Mesothelial cell of epicardium (in vitro differentiated cells): Measurements from ENCODE around the gene PTPRK. TPM values are rescaled to one million over a fixed set of nuclear protein-coding genes. Genes with fewer than 3 reads are reported as not detected.

Experiments
- DNase-seq, 2 experiments: peaks; one replicate each; pipeline ENCODE4 v3.0.0; 2021; ENCODE audit warnings: low spot score in 2 of 2; ENCODE audit not compliant: unreplicated experiment in 2 of 2
- H3K27ac Mint-ChIP-seq: 2 replicates; pipeline ENCODE4 v1.8.0; 2021; ENCODE audit warnings: mixed read lengths
- H3K27me3 Mint-ChIP-seq: 2 replicates; pipeline ENCODE4 v1.8.0; 2021; ENCODE audit warnings: low read depth, mixed read lengths
- H3K36me3 Mint-ChIP-seq: 2 replicates; pipeline ENCODE4 v1.8.0; 2021; ENCODE audit warnings: mixed read lengths
- H3K4me1 Mint-ChIP-seq: 2 replicates; pipeline ENCODE4 v1.8.0; 2021; ENCODE audit warnings: mixed read lengths
- H3K4me3 Mint-ChIP-seq: 2 replicates; pipeline ENCODE4 v1.8.0; 2021; ENCODE audit warnings: mild to moderate bottlenecking, moderate library complexity, mixed read lengths
- H3K9me3 Mint-ChIP-seq: 2 replicates; pipeline ENCODE4 v1.8.0; 2021; ENCODE audit warnings: mixed read lengths
- total RNA-seq: library from RNA; stranded (reverse); gene quantifications from 3 replicates; pipeline ENCODE4 v1.2.1, GENCODE V29; 2021
- TF ChIP-seq, protein P1 (sequence below): fragments of 200-600 bp; sonication (generic); IDR thresholded peaks from one replicate; pipeline ENCODE4 v1.5.0; 2021; ENCODE audit warnings: antibody characterized with exemption; ENCODE audit not compliant: unreplicated experiment

Gene PTPRK
- total RNA-seq, 1 donor from 2014 or later: 93.7 TPM

DNA sequence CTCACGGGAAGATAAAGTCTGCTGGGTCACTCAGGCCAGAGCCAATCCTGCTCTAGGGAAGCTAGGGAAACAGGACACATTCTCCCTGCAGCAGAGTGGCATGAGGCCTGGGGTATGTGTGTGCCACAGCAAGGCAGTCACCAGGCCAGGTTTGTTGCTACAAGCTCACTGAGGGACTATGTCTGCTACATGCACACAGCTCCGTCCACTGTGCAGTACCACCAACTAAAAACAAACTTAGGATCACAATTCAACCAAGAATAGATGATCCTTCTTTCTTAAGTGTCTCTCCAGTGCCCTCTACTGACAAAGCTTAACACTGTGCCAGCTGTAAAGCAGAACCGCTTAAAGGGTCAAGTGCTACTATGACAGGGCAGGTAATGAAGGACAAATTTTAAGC is 192.5 kb downstream of the PTPRK start:
- Mint-ChIP-seq H3K27me3 (no peaks in the 10 kb centered on the region), H3K9me3 (peaks cover 31% of the 10 kb centered on the region), H3K4me3 (no peak overlapping the region), H3K4me1 (peaks cover 8% of the 10 kb centered on the region), H3K27ac (no peak overlapping the region), H3K36me3 (peaks cover 16% of the 10 kb centered on the region)
- TF ChIP-seq, protein P1, sequence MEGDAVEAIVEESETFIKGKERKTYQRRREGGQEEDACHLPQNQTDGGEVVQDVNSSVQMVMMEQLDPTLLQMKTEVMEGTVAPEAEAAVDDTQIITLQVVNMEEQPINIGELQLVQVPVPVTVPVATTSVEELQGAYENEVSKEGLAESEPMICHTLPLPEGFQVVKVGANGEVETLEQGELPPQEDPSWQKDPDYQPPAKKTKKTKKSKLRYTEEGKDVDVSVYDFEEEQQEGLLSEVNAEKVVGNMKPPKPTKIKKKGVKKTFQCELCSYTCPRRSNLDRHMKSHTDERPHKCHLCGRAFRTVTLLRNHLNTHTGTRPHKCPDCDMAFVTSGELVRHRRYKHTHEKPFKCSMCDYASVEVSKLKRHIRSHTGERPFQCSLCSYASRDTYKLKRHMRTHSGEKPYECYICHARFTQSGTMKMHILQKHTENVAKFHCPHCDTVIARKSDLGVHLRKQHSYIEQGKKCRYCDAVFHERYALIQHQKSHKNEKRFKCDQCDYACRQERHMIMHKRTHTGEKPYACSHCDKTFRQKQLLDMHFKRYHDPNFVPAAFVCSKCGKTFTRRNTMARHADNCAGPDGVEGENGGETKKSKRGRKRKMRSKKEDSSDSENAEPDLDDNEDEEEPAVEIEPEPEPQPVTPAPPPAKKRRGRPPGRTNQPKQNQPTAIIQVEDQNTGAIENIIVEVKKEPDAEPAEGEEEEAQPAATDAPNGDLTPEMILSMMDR: no peak
- DNase-seq: no peak

DNA sequence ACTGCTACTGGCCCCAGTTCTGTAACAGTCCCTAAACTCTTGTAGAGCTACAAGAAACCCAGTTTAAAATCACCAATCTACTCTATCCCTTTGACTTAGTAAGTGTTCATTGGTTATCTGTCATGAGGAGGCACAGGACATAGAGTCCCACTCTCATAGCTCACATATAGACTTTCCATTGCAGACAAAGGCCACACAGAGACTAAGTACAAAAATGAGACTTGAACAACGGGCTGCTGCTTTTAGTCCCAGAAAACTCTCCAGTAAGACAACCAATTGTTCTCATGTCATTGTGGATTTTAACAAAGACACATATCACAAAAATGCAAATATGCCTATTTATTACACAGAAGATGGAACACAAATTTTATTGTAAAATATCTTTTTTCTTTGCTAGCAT is 197.4 kb downstream of the PTPRK start:
- Mint-ChIP-seq H3K27me3 (no peaks in the 10 kb centered on the region), H3K4me3 (no peak overlapping the region), H3K4me1 (peaks cover 3% of the 10 kb centered on the region), H3K27ac (no peak overlapping the region), H3K36me3 (peaks cover 11% of the 10 kb centered on the region), H3K9me3 (peaks cover 23% of the 10 kb centered on the region)
- TF ChIP-seq, protein P1: no peak
- DNase-seq: no peak

DNA sequence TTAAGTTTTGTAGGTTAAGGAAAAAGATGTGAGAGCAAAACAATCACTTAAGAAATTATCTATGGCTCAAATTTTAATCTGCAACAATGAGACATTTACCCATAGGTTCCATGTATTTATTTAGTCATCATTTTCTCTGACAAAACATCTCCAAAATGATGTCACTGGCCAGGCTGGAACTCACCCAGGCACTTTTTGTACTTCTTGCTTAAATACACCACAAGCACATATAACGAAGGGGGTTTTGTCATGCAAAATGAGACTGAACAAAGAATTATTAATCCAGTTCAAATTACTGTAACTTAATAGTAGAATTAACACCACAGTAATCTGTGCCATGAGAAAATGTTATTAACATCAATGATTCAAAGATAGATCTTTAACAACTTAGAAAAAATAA is 200.5 kb downstream of the PTPRK start:
- no peaks in the 10 kb centered on the region for H3K9me3 Mint-ChIP-seq
- H3K4me1 Mint-ChIP-seq: peaks cover 3% of the 10 kb centered on the region
- TF ChIP-seq, protein P1: no peak
- H3K36me3 Mint-ChIP-seq: peaks cover under 1% of the 10 kb centered on the region
- DNase-seq: no peak
- no peaks in the 10 kb centered on the region for H3K27me3 Mint-ChIP-seq
- H3K4me3 Mint-ChIP-seq: no peak overlapping the region
- H3K27ac Mint-ChIP-seq: no peak overlapping the region

DNA sequence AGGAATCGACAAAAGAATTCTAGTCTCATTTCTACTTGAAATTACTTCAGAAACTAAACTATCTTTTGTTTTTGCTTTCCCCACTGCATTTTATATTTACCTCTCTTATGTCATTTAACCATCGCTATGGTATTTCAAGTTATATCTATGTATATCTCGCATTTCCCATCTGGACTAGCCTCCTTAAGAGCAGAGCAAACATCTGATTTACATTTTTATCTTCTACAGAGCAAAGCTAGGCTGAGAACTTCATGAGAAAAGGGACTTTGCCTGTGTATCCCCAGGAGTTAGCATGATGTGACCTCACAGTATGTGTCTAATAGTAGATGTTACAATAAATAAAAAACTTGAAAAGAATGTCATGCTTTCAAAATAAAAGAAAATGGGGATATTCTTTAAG is 201.2 kb downstream of the PTPRK start:
- DNase-seq: no peak

DNA sequence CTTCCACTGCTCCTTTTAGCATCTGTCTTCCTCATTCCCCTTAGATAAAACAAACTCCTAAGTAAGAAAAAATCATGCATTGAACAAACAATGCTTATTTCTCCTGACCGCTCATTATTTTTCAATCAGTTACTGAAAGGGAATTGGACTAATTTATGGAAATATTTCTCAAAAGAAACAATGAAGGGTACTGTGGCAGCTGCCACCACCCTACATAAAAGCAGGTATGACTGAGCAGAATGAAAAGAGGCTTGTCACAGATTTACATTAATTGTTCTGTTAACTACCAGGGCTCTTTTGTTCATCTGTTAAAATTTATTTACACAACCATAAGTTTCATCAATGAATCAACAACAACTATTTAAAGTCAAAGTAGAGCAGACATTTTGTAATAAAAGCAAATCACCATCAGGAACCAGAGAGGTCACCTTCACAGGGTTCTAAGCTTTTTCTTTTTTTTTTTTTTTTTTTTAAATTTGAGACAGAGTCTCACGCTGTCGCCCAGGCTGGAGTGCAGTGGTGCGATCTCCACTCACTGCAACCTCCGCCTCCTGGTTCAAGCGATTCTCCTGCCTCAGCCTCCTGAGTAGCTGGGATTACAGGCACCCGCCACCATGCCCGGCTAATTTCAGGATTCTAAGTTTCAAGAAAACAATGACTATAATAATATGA is 204.0 kb downstream of the PTPRK start:
- Mint-ChIP-seq H3K4me1 (no peaks in the 10 kb centered on the region), H3K4me3 (no peak overlapping the region), H3K27me3 (no peaks in the 10 kb centered on the region), H3K27ac (no peak overlapping the region), H3K9me3 (no peaks in the 10 kb centered on the region), H3K36me3 (no peaks in the 10 kb centered on the region)
- no peak for DNase-seq
- TF ChIP-seq, protein P1: no peak

More for the DNA sequence above, 201.2 kb downstream of the PTPRK start:
- Mint-ChIP-seq H3K4me3 (no peak overlapping the region), H3K27ac (no peak overlapping the region), H3K9me3 (no peaks in the 10 kb centered on the region), H3K4me1 (peaks cover 3% of the 10 kb centered on the region), H3K36me3 (no peaks in the 10 kb centered on the region), H3K27me3 (no peaks in the 10 kb centered on the region)
- TF ChIP-seq, protein P1: no peak

DNA sequence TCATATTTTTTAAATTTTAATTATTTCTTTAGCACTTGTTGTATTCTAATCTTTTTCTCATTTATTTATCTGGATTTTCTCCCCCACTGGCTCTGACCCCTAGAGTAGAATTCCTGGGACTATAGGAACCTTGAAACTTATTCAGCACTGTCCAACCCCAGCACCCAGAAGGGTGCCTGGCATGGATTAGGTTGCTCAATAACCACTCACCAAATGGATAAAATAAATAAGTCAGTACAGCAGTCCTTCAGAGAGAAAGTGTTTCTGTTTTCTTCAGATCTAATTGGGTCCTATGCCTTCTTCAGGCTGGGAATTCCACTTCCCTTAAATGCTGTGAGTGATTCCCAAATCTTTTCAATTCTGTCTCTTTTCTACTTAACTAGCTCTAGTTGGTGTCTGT is 206.2 kb downstream of the PTPRK start:
- Mint-ChIP-seq H3K9me3 (no peaks in the 10 kb centered on the region), H3K4me1 (peaks cover 7% of the 10 kb centered on the region), H3K36me3 (no peaks in the 10 kb centered on the region), H3K27ac (no peak overlapping the region), H3K27me3 (no peaks in the 10 kb centered on the region), H3K4me3 (no peak overlapping the region)
- TF ChIP-seq, protein P1: no peak
- no peak for DNase-seq
